Measurements from ENCODE around the gene PDE4B.
"Not testable (repeated sequence)": the region's sequence is repeated elsewhere in the genome, so short reads cannot be mapped to it uniquely, and the experiment has no call there.

PDE4B gene

GRCh38 chr1:66416295-66416694 is 623.6 kb downstream of the PDE4B start:
- no peak for DNase-seq (ENCODE audit: low read depth, low spot score)
- no peak overlapping the region for H3K4me3 ChIP-seq (ENCODE audit: low read depth, low read length)
- in situ Hi-C loops (cut with HindIII; ENCODE audit: low sequenced_read_pairs) = no loop called here
- TF ChIP-seq CTCF (IDR thresholded peaks at IDR 0.05; ENCODE audit: low read depth, low read length) = no peak

GRCh38 chr1:66418021-66418420 is 625.3 kb downstream of the PDE4B start:
- TF ChIP-seq CTCF (IDR thresholded peaks at IDR 0.05; ENCODE audit: low read depth, low read length) = no peak
- DNase-seq (ENCODE audit: low read depth, low spot score) = no peak
- in situ Hi-C loops (cut with HindIII; ENCODE audit: low sequenced_read_pairs) = no loop called here
- H3K4me3 ChIP-seq (ENCODE audit: low read depth, low read length) = no peak overlapping the region

GRCh38 chr1:66420171-66420570 is 627.5 kb downstream of the PDE4B start:
- H3K4me3 ChIP-seq (ENCODE audit: low read depth, low read length); in situ Hi-C loops (cut with HindIII; ENCODE audit: low sequenced_read_pairs); DNase-seq (ENCODE audit: low read depth, low spot score): not testable (repeated sequence)

- DNase-seq (ENCODE audit: low read depth, low spot score); H3K4me3 ChIP-seq (ENCODE audit: low read depth, low read length); in situ Hi-C loops (cut with HindIII; ENCODE audit: low sequenced_read_pairs): not testable (repeated sequence)
These were observed 628.2 kb downstream of the PDE4B start for GRCh38 chr1:66420906-66421305.

- no peak for TF ChIP-seq CTCF (IDR thresholded peaks at IDR 0.05; ENCODE audit: low read depth, low read length)
- H3K4me3 ChIP-seq (ENCODE audit: low read depth, low read length) = no peak overlapping the region
- DNase-seq (ENCODE audit: low read depth, low spot score) = no peak
- in situ Hi-C loops (cut with HindIII; ENCODE audit: low sequenced_read_pairs) = no loop called here
These were observed 630.1 kb downstream of the PDE4B start for GRCh38 chr1:66422804-66423203.

Measured in astrocyte of the spinal cord (primary cell).